ENCODE data around the gene GNAL.

- TF ChIP-seq CTCF (IDR thresholded peaks at IDR 0.05; ENCODE audit: insufficient read depth, low read depth, low read length) = no peak
- TF ChIP-seq EZH2 (IDR thresholded peaks at IDR 0.05; ENCODE audit: insufficient read depth, low read length) = no peak
These were observed 194.1 kb downstream of the GNAL start for GRCh38 chr18:11883153-11883552.
